OCI-LY7 (cell line): Measurements from ENCODE around the gene OR5M10.

Experiments used
- EZH2phosphoT487 ChIP-seq: fragments of 200-600 bp; sonication (generic); IDR thresholded peaks from 2 replicates; pipeline ENCODE4 v1.6.1; 2018; ENCODE audit warnings: low read depth, borderline replicate concordance, mild to moderate bottlenecking, mixed run types, antibody characterized with exemption, low read length, moderate library complexity, mixed read lengths
- TF ChIP-seq, protein P1 (sequence below): fragments of 200-600 bp; sonication (generic); conservative IDR thresholded peaks from 2 replicates; pipeline ENCODE4 v1.5.1; 2014; ENCODE audit warnings: mild to moderate bottlenecking, antibody characterized with exemption, low read length, moderate library complexity, mixed read lengths

DNA sequence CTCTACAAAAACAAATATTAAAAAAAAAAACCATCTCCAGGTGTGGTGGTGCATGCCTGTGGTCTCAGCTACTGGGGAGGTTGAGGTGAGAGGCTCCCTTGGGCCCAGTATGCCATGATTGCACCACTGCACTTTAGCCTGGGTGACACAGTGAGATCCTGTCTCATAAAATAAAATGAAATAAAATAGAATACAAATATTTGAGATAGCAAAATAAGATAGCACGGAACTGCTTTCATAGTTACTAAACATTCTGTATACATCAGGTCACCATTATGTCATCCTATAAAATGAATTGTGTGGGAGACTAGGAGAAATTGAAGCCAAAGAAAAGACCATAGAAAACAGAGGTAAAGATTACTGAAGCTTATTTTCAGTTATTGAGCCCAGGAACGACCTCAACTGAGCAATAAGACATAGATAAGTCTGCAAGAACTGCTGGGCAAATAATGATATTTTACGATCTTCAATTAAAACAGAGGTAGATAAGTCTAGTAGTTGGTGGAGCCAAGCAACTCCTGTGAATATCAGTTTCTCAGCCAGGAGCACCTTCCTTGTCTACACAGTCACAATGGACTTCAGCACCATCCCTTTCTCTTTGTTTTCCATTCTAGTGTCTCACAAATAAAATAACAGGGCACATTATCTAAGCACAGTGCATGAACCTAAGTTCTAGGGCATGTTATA, 44.3 kb downstream of the OR5M10 start:
- TF ChIP-seq, protein P1, sequence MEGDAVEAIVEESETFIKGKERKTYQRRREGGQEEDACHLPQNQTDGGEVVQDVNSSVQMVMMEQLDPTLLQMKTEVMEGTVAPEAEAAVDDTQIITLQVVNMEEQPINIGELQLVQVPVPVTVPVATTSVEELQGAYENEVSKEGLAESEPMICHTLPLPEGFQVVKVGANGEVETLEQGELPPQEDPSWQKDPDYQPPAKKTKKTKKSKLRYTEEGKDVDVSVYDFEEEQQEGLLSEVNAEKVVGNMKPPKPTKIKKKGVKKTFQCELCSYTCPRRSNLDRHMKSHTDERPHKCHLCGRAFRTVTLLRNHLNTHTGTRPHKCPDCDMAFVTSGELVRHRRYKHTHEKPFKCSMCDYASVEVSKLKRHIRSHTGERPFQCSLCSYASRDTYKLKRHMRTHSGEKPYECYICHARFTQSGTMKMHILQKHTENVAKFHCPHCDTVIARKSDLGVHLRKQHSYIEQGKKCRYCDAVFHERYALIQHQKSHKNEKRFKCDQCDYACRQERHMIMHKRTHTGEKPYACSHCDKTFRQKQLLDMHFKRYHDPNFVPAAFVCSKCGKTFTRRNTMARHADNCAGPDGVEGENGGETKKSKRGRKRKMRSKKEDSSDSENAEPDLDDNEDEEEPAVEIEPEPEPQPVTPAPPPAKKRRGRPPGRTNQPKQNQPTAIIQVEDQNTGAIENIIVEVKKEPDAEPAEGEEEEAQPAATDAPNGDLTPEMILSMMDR, result no peak
- TF ChIP-seq EZH2phosphoT487, result no peak
